BE2C (cell line): Measurements from ENCODE around the gene JAKMIP3.
A peak's percentile ranks its signal among the peaks of the same experiment; 100 is the strongest.

Experiments
- DNase-seq: peaks from one replicate; pipeline ENCODE4 v3.0.0-alpha.2; 2020
- H3K27me3 ChIP-seq: fragments of 250-450 bp; sonication (Bioruptor Pico); 2 replicates; pipeline ENCODE4 v1.5.1; 2020; ENCODE audit warnings: mild to moderate bottlenecking
- H3K36me3 ChIP-seq: fragments of 250-450 bp; sonication (Bioruptor Pico); 2 replicates; pipeline ENCODE4 v1.5.1; 2020; ENCODE audit warnings: mild to moderate bottlenecking
- H3K4me1 ChIP-seq: fragments of 250-450 bp; sonication (Bioruptor Pico); 2 replicates; pipeline ENCODE4 v1.5.1; 2020
- H3K4me3 ChIP-seq: 2 replicates; pipeline ENCODE4 v1.5.1; 2011; ENCODE audit warnings: low read depth, low read length
- H3K9me3 ChIP-seq: fragments of 250-450 bp; sonication (Bioruptor Pico); 2 replicates; pipeline ENCODE4 v1.5.1; 2020
- TF ChIP-seq, protein P1 (sequence below): IDR thresholded peaks from 2 replicates; pipeline ENCODE4 v1.5.1; 2012; ENCODE audit warnings: mild to moderate bottlenecking, low read depth, low read length

The JAKMIP3 gene

DNA sequence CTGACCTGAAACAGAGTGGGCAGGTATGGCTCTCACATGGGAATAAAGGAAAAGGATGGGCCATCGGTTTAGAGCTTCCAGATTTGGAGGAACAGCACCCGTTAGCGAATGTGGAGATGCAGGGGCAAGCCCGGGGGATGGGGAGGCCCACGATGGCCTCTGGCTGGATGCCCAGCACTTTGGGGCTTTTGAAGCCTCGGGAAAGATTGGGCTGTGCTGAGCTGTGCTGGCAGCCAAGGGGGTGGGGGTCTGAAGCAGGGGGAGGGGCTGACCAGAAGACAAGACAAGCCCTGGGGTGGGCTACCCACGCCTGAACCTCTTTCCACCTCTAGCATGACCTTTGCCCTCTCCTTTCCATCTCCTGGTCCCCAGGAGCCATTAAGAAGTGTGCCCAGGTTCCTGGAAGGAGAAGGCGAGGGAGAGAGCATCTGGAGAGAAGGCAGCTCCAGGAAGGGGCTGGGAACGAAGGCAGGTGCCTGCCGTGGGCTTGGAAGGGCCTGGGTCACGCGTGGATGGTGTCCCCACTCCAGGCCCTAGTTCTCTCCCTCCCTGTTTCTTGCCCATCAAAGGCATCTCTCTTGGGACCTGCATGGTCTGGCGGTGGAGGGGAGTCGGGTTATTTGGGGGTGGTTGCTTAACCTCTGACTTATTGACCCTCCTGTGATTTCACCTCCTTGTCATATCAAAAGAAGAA is 39.7 kb downstream of the JAKMIP3 start:
- Histone ChIP-seq H3K27me3 (no peaks in the 10 kb centered on the region), H3K4me3 (no peak overlapping the region), H3K4me1 (no peaks in the 10 kb centered on the region), H3K9me3 (no peaks in the 10 kb centered on the region), H3K36me3 (no peaks in the 10 kb centered on the region)
- TF ChIP-seq, protein P1, sequence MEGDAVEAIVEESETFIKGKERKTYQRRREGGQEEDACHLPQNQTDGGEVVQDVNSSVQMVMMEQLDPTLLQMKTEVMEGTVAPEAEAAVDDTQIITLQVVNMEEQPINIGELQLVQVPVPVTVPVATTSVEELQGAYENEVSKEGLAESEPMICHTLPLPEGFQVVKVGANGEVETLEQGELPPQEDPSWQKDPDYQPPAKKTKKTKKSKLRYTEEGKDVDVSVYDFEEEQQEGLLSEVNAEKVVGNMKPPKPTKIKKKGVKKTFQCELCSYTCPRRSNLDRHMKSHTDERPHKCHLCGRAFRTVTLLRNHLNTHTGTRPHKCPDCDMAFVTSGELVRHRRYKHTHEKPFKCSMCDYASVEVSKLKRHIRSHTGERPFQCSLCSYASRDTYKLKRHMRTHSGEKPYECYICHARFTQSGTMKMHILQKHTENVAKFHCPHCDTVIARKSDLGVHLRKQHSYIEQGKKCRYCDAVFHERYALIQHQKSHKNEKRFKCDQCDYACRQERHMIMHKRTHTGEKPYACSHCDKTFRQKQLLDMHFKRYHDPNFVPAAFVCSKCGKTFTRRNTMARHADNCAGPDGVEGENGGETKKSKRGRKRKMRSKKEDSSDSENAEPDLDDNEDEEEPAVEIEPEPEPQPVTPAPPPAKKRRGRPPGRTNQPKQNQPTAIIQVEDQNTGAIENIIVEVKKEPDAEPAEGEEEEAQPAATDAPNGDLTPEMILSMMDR, result no peak
- no peak for DNase-seq

DNA sequence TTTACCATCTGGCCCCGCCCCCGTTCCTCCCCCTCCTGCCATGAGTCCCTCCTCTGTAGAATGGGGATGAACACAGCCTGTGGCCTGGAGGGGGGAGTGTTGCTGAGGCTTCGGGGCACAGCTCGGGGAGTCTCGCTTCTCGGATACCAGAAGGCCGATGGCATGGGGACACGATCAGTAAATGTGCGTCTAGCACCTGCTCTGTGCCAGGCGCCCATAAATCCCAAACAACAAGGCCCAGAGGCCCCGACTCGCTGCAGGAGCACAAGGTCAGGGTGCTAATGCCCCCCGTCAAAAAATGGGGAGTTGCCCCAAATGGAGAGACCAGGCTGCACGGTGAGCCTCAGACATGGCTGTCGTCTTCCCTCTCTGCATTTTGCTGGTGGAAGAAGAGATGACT is 40.7 kb downstream of the JAKMIP3 start:
- no peaks in the 10 kb centered on the region for H3K4me1 ChIP-seq
- TF ChIP-seq, protein P1, result no peak
- no peaks in the 10 kb centered on the region for H3K27me3 ChIP-seq
- no peaks in the 10 kb centered on the region for H3K36me3 ChIP-seq
- no peak for DNase-seq
- no peaks in the 10 kb centered on the region for H3K9me3 ChIP-seq
- H3K4me3 ChIP-seq, result no peak overlapping the region

DNA sequence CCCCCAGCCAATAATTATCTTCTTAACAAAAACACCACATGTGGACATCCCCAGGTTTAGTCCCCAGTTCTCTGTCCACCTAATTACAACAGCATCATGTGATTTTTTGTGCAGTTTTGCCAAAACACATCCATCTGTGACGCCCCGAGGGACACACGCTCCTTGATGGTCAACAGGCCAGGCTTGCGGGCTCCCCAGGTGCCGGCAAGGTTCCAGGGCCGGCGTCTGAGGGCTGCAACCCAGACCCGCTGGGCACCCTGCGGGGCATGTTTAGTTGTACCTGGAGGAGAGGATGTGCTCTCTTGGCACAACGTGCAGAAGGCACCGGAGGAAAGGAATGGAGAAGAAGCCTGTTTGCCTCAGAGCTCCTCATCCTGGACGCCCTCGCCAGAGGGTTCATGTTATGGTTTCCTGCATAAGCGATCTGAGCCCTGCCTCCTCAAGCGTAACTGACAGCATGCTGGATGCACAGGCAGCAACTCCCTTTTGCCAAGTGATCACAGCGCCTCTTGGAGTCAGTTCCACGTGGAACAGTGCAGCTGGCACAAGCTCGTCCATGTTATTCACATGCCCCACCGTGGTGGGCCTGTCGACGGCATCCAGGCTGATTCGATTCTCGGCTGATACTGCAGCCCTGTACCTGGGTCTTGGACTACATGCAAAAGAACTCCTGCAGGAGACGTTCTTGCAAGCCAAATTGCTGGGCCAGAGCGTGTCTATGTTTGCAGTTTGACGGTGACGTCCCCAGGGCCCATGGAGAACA is 41.6 kb downstream of the JAKMIP3 start:
- H3K27me3 ChIP-seq, result no peaks in the 10 kb centered on the region
- DNase-seq, result peak; percentile 34
- TF ChIP-seq, protein P1, result no peak
- no peaks in the 10 kb centered on the region for H3K4me1 ChIP-seq
- no peaks in the 10 kb centered on the region for H3K9me3 ChIP-seq
- H3K36me3 ChIP-seq, result no peaks in the 10 kb centered on the region
- H3K4me3 ChIP-seq, result no peak overlapping the region

DNA sequence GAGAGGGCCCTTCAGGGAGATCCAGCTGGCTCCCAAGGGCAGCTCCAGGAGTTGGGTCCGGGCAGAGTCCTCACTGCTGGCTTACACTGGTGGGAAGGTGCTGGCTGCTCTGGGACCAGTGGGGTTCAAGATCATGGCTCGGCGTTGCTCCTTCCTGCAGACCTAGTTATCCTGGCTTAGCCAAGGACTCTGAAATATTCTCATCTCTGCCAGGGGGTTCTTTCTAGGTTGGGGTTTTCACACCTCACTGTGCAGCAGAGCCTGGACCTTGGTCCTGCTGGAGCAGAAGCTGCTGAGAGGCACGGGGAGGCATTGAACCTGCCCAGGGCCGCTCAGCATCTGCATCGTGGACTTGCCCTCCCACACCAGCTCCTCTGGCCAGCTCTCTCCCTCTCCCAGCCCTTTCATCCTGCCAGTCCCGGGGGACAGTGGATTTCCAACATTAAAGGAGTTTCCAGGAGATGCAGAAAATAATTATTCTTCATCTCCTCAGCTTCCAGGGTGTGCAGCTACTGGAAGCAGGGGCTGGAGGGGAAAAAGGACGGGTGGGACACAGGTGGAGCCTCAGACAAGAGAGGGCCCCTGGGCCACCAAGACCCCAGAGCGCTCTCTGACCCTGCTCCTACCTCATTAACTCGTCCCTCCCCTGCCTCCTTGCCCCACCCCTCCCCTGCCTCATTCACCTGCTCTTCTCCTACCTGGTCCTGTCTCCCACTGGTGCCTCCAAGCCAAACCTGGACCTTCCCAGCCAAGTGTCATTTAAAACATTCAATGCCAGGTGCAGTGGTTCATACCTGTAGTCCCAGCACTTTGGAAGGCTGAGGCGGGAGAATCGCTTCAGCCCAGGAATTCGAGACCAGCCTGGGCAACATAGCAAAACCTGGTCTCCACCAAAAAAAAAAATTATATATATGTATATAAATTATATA is 42.5 kb downstream of the JAKMIP3 start:
- DNase-seq, result no peak
- Histone ChIP-seq H3K4me1 (no peaks in the 10 kb centered on the region), H3K4me3 (no peak overlapping the region), H3K9me3 (no peaks in the 10 kb centered on the region), H3K27me3 (no peaks in the 10 kb centered on the region), H3K36me3 (no peaks in the 10 kb centered on the region)
- TF ChIP-seq, protein P1, result no peak

DNA sequence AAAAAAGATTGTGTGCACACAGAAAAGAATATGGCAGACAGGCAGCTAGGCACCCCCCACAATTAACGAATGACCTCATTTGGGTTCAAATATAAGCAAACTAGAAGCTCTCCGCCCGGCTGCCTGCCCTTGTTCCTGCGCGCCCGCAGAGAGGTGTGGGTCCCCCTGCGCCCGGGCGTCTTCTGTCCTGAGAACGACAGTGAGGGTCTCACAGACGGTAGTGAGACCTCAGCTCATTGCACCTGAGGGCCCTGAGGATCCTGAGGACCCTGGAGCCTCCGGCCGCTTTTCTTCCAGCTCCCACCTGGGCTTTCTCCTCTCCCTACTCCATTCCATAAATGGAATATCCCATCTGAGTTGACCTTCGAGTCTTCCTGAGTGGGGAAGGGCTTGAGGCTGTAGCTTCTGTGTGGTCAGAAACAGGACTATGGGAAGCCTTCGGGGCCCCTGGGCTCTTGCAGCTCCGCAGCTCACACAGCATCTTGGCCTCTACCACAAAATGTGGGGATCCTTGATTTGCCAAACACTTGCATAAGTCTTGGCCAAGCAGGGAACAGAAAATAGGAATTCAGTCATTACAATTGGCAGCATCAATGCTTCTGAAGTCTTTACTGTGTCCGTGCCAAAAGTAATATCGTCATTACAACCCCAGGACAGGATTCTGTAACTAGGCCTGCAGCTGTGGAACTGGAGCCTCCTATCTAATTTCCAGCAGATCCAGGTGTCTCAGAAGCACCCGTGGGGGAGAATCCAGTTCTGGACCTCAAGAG is 43.8 kb downstream of the JAKMIP3 start:
- H3K36me3 ChIP-seq, result no peaks in the 10 kb centered on the region
- no peaks in the 10 kb centered on the region for H3K9me3 ChIP-seq
- H3K4me3 ChIP-seq, result no peak overlapping the region
- no peaks in the 10 kb centered on the region for H3K4me1 ChIP-seq
- no peak for DNase-seq
- H3K27me3 ChIP-seq, result no peaks in the 10 kb centered on the region
- TF ChIP-seq, protein P1, result no peak
